HG02571 (cell line): Measurements from ENCODE around the gene CYP2C19.
"Not testable (repeated sequence)": the region's sequence is repeated elsewhere in the genome, so short reads cannot be mapped to it uniquely, and the experiment has no call there.

Experiments
- ATAC-seq: cut with Tn5 transposase; IDR thresholded peaks from one replicate; pipeline ENCODE4 v1.9.1; 2021; ENCODE audit warnings: mild to moderate bottlenecking, moderate library complexity; ENCODE audit not compliant: unreplicated experiment

Gene CYP2C19

DNA sequence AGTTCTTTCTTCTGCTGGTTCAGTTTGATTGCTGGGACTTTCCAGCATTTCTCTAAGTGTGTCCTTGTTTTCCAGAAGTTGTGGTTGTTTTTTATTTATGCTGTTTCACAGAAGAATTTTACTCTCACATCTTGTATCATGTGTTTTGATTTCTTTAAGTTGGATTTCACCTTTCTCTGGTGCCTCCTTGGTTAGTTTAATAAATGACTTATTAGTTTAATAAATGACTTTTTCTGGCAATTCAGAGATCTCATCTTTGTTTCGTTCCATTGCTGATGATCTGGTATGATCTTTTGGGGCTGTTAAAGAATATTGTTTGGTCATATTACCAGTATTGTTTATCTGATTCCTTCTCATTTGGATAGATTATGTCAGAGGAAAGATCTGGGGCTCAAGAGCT is 116.2 kb downstream of the CYP2C19 start:
- no peak for ATAC-seq

DNA sequence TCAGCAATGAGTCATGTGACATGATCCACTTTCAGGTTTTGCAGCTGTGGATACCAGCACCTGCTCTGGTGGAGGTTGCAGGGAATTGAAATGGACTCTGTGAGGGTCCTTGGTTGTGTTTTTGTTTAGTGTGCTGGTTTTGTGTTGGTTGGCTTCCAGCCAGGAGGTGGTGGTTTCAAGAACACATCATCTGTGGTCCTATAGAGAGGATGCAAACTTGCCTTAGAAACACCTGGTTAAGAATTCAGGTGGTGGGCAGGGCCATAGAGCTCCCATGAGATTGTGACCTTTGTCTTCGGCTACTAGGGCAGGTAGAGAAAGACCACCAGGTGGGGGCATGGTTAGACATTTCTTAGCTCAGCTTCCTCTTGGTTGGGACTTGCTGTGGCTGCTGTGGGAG is 116.7 kb downstream of the CYP2C19 start:
- no peak for ATAC-seq

DNA sequence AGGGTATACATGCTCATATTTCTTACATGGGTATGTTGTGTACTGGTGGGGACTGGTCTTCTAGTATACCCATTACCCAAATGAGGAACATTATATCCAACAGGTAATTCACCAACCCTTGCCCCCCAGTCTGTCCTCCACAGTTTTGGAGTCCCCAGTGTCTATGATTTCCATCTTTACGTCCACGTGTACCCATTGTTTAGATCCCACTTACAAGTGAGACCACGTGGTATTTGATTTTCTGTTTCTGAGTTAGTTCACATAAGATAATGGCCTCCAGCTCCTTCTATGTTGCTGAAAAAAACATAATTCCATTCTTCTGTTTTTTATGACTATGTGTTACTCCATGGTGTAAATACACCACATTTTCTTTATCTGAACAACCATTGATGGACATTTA is 126.6 kb downstream of the CYP2C19 start:
- no peak for ATAC-seq

DNA sequence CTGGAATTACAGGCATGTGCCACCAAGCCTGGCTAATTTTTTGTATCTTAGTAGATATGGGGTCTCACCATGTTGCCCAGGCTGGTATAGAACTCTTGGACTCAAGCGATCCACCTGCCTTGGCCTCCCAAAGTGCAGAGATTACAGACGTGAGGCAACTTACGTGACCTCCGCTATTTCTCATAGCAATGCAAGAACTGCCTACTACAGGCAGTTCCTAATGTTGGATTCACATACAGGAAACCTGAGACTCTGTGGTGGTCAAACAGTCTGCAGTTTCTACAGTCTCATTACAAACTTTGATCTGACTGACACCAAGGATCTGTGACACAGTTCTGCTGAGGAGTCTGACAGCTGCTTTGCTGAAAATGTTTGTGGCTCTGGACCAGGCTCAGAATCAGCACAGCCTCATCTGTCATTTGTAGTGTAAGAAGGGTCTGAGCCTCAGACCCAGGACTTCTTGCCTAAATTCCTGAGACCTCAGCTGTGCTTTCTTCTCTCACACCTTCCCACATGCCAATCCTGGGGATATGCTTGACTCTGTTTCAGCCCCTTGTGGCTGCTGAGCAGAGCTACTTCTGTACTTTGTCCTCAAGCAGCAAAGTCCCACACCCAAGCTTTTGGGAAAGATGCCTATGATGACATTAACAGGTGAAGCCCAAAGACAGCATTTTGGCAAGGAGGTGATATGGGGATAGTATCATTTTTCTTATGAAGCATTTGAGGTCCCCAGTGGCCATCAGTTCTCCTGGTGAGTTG is 128.0 kb downstream of the CYP2C19 start:
- ATAC-seq = no peak

DNA sequence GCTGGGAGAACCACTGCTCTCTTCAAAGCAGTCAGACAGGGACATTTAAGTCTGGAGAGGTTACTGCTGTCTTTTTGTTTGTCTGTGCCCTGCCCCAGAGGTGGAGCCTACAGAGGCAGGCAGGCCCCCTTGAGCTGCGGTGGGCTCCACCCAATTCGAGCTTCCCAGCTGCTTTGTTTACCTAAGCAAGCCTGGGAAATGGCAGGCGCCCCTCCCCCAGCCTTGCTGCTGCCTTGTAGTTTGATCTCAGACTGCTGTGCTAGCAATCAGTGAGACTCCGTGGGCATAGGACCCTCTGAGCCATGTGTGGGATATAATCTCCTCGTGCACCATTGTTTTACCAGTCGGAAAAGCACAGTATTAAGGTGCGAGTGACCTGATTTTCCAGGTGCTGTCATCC is 135.9 kb downstream of the CYP2C19 start:
- ATAC-seq = not testable (repeated sequence)

DNA sequence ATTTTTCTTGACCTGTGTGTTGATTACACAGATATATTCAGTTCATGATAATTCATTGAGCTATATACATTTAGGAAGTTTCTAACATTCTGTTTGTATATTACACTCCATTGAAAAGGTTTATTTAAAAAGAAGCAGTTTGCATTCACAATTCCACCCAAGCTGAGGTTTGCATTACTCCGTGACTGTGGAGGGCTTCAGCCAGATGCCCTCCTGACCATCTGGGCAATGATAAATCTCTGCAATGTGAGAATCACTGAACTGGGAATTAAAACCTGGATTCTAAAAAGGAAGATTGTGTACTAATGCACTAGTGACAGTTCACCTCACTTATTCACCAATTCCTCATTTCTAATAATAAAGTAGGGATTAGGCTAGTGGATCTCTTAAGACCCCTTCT is 139.6 kb downstream of the CYP2C19 start:
- ATAC-seq = no peak

DNA sequence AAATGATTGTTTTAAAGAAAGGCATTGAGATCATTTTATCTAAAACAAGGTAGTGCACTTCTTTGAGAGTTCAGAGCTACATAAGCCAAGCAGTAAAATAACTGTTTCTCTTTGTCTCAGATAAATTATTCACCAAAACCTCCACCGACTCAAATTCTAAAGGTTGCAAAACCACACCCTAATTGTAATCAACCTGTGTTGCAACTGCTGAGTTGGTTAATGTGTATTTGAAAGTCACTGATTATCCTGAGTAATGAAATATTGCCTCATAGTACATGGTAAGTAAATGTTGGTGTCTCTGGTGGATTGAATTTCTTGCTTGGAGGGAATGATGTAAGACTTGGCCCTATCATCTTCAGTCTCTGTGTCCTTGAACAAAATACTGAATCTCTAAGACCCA is 140.1 kb downstream of the CYP2C19 start:
- ATAC-seq = no peak
